Right lobe of liver (tissue), 4 donors: ENCODE results near the gene PIP5K1B.

ENCODE experiments used
- POLR2A ChIP-seq: fragments of 450-650 bp; IDR thresholded peaks from one replicate; pipeline ENCODE4 v1.6.1; 2017; ENCODE audit warnings: antibody characterized with exemption, mild to moderate bottlenecking
- TF ChIP-seq, protein P1 (sequence below), 4 donors: fragments of 200-600 bp in 3 of 4; fragments of 450-650 bp in 1 of 4; IDR thresholded peaks; one replicate each; pipeline versions ENCODE4 v1.5.1 to v1.8.0; 2016 to 2022; ENCODE audit warnings: antibody characterized with exemption in 4 of 4, mild to moderate bottlenecking in 2 of 4
- donor health status: DM: no; HTN: no; CAD: no.
- donor health status: DM: no; HTN: no; CAD: no.
- donor health status: DM: no; HTN: yes; CAD: no.

GRCh38 chr9:68762570-68762969 lies 57.5 kb downstream of the PIP5K1B start:
- TF ChIP-seq POLR2A, result no peak
- TF ChIP-seq, protein P1, sequence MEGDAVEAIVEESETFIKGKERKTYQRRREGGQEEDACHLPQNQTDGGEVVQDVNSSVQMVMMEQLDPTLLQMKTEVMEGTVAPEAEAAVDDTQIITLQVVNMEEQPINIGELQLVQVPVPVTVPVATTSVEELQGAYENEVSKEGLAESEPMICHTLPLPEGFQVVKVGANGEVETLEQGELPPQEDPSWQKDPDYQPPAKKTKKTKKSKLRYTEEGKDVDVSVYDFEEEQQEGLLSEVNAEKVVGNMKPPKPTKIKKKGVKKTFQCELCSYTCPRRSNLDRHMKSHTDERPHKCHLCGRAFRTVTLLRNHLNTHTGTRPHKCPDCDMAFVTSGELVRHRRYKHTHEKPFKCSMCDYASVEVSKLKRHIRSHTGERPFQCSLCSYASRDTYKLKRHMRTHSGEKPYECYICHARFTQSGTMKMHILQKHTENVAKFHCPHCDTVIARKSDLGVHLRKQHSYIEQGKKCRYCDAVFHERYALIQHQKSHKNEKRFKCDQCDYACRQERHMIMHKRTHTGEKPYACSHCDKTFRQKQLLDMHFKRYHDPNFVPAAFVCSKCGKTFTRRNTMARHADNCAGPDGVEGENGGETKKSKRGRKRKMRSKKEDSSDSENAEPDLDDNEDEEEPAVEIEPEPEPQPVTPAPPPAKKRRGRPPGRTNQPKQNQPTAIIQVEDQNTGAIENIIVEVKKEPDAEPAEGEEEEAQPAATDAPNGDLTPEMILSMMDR (IDR thresholded peaks at IDR 0.05), result no peak
